Neural cell (in vitro differentiated cells): ENCODE results near the gene OR52E5.

ENCODE experiments used
- CTCF ChIP-seq: fragments of 450-650 bp; IDR thresholded peaks from 2 replicates; pipeline ENCODE4 v1.5.1; 2014; ENCODE audit warnings: antibody characterized with exemption, mild to moderate bottlenecking, moderate library complexity; ENCODE audit not compliant: poor library complexity, severe bottlenecking
- RAD21 ChIP-seq: fragments of 450-650 bp; conservative IDR thresholded peaks from 2 replicates; pipeline ENCODE4 v1.6.1; 2014; ENCODE audit warnings: antibody characterized with exemption, mild to moderate bottlenecking, moderate library complexity
- REST ChIP-seq: IDR thresholded peaks from 2 replicates; pipeline ENCODE4 v1.6.1; 2012; ENCODE audit warnings: borderline replicate concordance
- SMC3 ChIP-seq: fragments of 450-650 bp; conservative IDR thresholded peaks from 2 replicates; pipeline ENCODE4 v1.6.1; 2014; ENCODE audit warnings: antibody characterized with exemption, mild to moderate bottlenecking, moderate library complexity; ENCODE audit not compliant: poor library complexity
- TAF1 ChIP-seq: IDR thresholded peaks from 2 replicates; pipeline ENCODE4 v1.6.1; 2012; ENCODE audit warnings: low read depth

GRCh38 chr11:5892908-5893307 lies at the start of gene OR52E5:
- no peak for TF ChIP-seq TAF1
- no peak for TF ChIP-seq RAD21
- TF ChIP-seq SMC3 = no peak
- TF ChIP-seq CTCF = no peak
- TF ChIP-seq REST = no peak
